HG02840 (cell line): ENCODE measurements around the gene PIK3R1.

Source experiments
- ATAC-seq: cut with Tn5 transposase; IDR thresholded peaks from one replicate; pipeline ENCODE4 v1.9.1; 2021; ENCODE audit warnings: mild to moderate bottlenecking, moderate library complexity, moderate number of reproducible peaks; ENCODE audit not compliant: unreplicated experiment, low FRiP score

PIK3R1 gene

GRCh38 chr5:68288707-68289134 is 73.2 kb downstream of the PIK3R1 start:
- peak; percentile 4 for ATAC-seq

GRCh38 chr5:68289498-68289897 is 73.9 kb downstream of the PIK3R1 start:
- no peak for ATAC-seq

- no peak for ATAC-seq
These were observed 74.7 kb downstream of the PIK3R1 start for GRCh38 chr5:68290260-68290674.

GRCh38 chr5:68290847-68291246 is 75.3 kb downstream of the PIK3R1 start:
- no peak for ATAC-seq

- no peak for ATAC-seq
These were observed 76.8 kb downstream of the PIK3R1 start for GRCh38 chr5:68292316-68292715.

GRCh38 chr5:68295772-68296171 is 80.2 kb downstream of the PIK3R1 start:
- ATAC-seq, result no peak

- no peak for ATAC-seq
These were observed 81.3 kb downstream of the PIK3R1 start for GRCh38 chr5:68296895-68297294.

- no peak for ATAC-seq
These were observed 82.1 kb downstream of the PIK3R1 start for GRCh38 chr5:68297656-68298055.

- ATAC-seq, result no peak
These were observed 82.9 kb downstream of the PIK3R1 start for GRCh38 chr5:68298479-68298878.

GRCh38 chr5:68299105-68299504 is 83.5 kb downstream of the PIK3R1 start:
- no peak for ATAC-seq

GRCh38 chr5:68299575-68299974 is 84.0 kb downstream of the PIK3R1 start:
- no peak for ATAC-seq

GRCh38 chr5:68303038-68303738 is 87.6 kb downstream of the PIK3R1 start:
- ATAC-seq, result no peak

GRCh38 chr5:68303754-68304420 is 88.3 kb downstream of the PIK3R1 start:
- ATAC-seq, result no peak

- ATAC-seq, result no peak
These were observed 89.0 kb downstream of the PIK3R1 start for GRCh38 chr5:68304421-68305052.

- ATAC-seq, result no peak
These were observed 89.8 kb downstream of the PIK3R1 start for GRCh38 chr5:68305223-68305870.

- no peak for ATAC-seq
These were observed 90.9 kb downstream of the PIK3R1 start for GRCh38 chr5:68306361-68307014.

- ATAC-seq, result no peak
These were observed 97.8 kb downstream of the PIK3R1 start for GRCh38 chr5:68313336-68313735.

GRCh38 chr5:68314465-68314864 is 98.9 kb downstream of the PIK3R1 start:
- no peak for ATAC-seq

GRCh38 chr5:68315679-68316271 is 100.2 kb downstream of the PIK3R1 start:
- ATAC-seq, result peak; percentile 96

- no peak for ATAC-seq
These were observed 100.9 kb downstream of the PIK3R1 start for GRCh38 chr5:68316469-68316868.
